K562 (cell line): ENCODE measurements around the gene LPCAT3. TPM values are rescaled to one million over a fixed set of nuclear protein-coding genes. Genes with fewer than 3 reads are reported as not detected.

Source experiments
- MAZ ChIP-seq, 2 experiments: fragments of 450-650 bp in 1 of 2; sonication (generic) in 1 of 2; formaldehyde crosslinking; IDR thresholded peaks in 1 of 2; conservative IDR thresholded peaks in 1 of 2; 2 replicates each; pipeline versions ENCODE4 v1.4.0 to v1.5.0; 2020; ENCODE audit warnings: mild to moderate bottlenecking in 1 of 2, missing genetic modification reagents in 1 of 2
- MLX ChIP-seq, 2 experiments: fragments of 450-650 bp in 1 of 2; sonication (generic) in 1 of 2; formaldehyde crosslinking; conservative IDR thresholded peaks; 2 replicates each; pipeline versions ENCODE4 v1.4.0 to v1.8.1; 2020 to 2022; ENCODE audit warnings: mild to moderate bottlenecking in 1 of 2, missing genetic modification reagents in 1 of 2
- REST ChIP-seq, 2 experiments: fragments of 450-650 bp; formaldehyde crosslinking in 1 of 2; IDR thresholded peaks; 2 replicates each; pipeline versions ENCODE4 v1.4.0 to v1.6.1; 2014 to 2020; ENCODE audit warnings: mild to moderate bottlenecking in 2 of 2, borderline replicate concordance in 1 of 2, low read depth in 1 of 2
- SMARCA5 ChIP-seq: fragments of 450-650 bp; IDR thresholded peaks from 2 replicates; pipeline ENCODE4 v1.6.1; 2016
- SP1 ChIP-seq: sonication (generic); formaldehyde crosslinking; IDR thresholded peaks from 2 replicates; pipeline ENCODE4 v1.8.1; 2022; ENCODE audit warnings: mild to moderate bottlenecking, missing genetic modification reagents
- THRA ChIP-seq: fragments of 450-650 bp; IDR thresholded peaks from 2 replicates; pipeline ENCODE4 v1.6.1; 2017; ENCODE audit warnings: mild to moderate bottlenecking, moderate library complexity
- ZBTB11 ChIP-seq, 3 experiments: fragments of 200-800 bp in 1 of 3; fragments of 250-450 bp in 1 of 3; fragments of 450-650 bp in 1 of 3; sonication (Bioruptor Pico) in 1 of 3; sonication (Bioruptor generic) in 1 of 3; formaldehyde crosslinking in 1 of 3; IDR thresholded peaks; 2 replicates each; pipeline versions ENCODE4 v1.6.1 to v1.8.0; 2016 to 2022; ENCODE audit warnings: mild to moderate bottlenecking in 2 of 3, missing genetic modification characterization in 2 of 3, missing compliant biosample characterization in 1 of 3, moderate library complexity in 1 of 3
- polyA plus RNA-seq, 8 experiments: library from polyadenylated mRNA; depleted of rRNA in 4 of 8; stranded (reverse) in 5 of 8; unstranded in 3 of 8; fragments of >200 nt; fragmentation: Nextera tagmentation in 2 of 8; fragmentation: Illumina TruSeq in 1 of 8; extraction: Ambion mirVana in 2 of 8; extraction: Trizol in 1 of 8; gene quantifications; 2 replicates each; pipeline versions ENCODE4 v1.2.1 to v1.2.3, GENCODE V29; 2011 to 2014; ENCODE audit warnings: inconsistent platforms in 1 of 8, missing spikeins in 1 of 8
- total RNA-seq, 7 experiments: library from RNA; depleted of rRNA in 6 of 7; stranded (reverse); fragments of >200 nt in 6 of 7; fragmentation: Illumina TruSeq in 2 of 7; extraction: Trizol in 2 of 7; gene quantifications; 2 replicates each; pipeline versions ENCODE4 v1.2.1 to v1.2.3, GENCODE V29; 2011 to 2021; ENCODE audit warnings: low replicate concordance in 1 of 7

The LPCAT3 gene
- total and polyA plus RNA-seq, 9 of the 15 experiments (the other 6 are each of a cell fraction or from before 2014, with no cell fraction given) = 4.9 to 52.5 (median 25.3) TPM

- TF ChIP-seq REST (IDR thresholded peaks at IDR 0.05; ENCODE audit: borderline replicate concordance) = no peak
- no peak for TF ChIP-seq REST (CRISPR knock-in tag; IDR thresholded peaks at IDR 0.05; ENCODE audit: low read depth)
- no peak for TF ChIP-seq SMARCA5
- TF ChIP-seq MAZ (CRISPR knock-in tag; conservative IDR thresholded peaks at IDR 0.05 in 1 of 2, IDR thresholded peaks at IDR 0.05 in 1 of 2) = 0 out of 4 replicates have a peak, but pooled peaks of 1 of the 2 experiments have one; percentile 2
- TF ChIP-seq SP1 (CRISPR knock-in tag) = no peak
- peak in 1 of 3 experiments; percentile 36; a peak in 1 of 6 replicates for TF ChIP-seq ZBTB11 (CRISPR knock-in tag; IDR thresholded peaks at IDR 0.05)
- TF ChIP-seq MLX (CRISPR knock-in tag; conservative IDR thresholded peaks at IDR 0.05) = no peak
- no peak for TF ChIP-seq THRA
Observed at GRCh38 chr12:6962285-6963015, 55.8 kb downstream of the LPCAT3 start (continued).
